Stimulated activated CD4-positive, alpha-beta T cell treated with anti-CD3 and anti-CD28 coated beads, Interleukin-4, amount 100 ng/mL, for 4 hours (primary cell): ENCODE data around the gene DNLZ.
"Not testable (repeated sequence)": the region's sequence is repeated elsewhere in the genome, so short reads cannot be mapped to it uniquely, and the experiment has no call there.

Experiments used
- DNase-seq, 2 experiments: peaks; one replicate each; pipeline ENCODE4 v3.0.0-alpha.2; 2020

The DNLZ gene

GRCh38 chr9:136358016-136358415 lies 5.5 kb downstream of the DNLZ start:
- no peak for DNase-seq

GRCh38 chr9:136357202-136357725 lies 6.3 kb downstream of the DNLZ start:
- no peak for DNase-seq

- DNase-seq = no peak
These were observed 7.7 kb downstream of the DNLZ start for GRCh38 chr9:136355616-136356557.

- no peak for DNase-seq
These were observed 8.9 kb downstream of the DNLZ start for GRCh38 chr9:136354592-136355085.

- DNase-seq = no peak
These were observed 9.6 kb downstream of the DNLZ start for GRCh38 chr9:136353757-136354488.

- no peak for DNase-seq
These were observed 10.5 kb downstream of the DNLZ start for GRCh38 chr9:136353088-136353487.

- peak in 1 of 2 experiments; percentile 36 for DNase-seq
These were observed 10.9 kb downstream of the DNLZ start for GRCh38 chr9:136352682-136353081.

- not testable (repeated sequence) for DNase-seq
These were observed 11.7 kb downstream of the DNLZ start for GRCh38 chr9:136351868-136352267.

- no peak for DNase-seq
These were observed 12.2 kb downstream of the DNLZ start for GRCh38 chr9:136351252-136351800.

- no peak for DNase-seq
These were observed 14.0 kb downstream of the DNLZ start for GRCh38 chr9:136349546-136349945.

- no peak for DNase-seq
These were observed 14.9 kb downstream of the DNLZ start for GRCh38 chr9:136348691-136349090.

GRCh38 chr9:136347472-136348256 lies 15.9 kb downstream of the DNLZ start:
- DNase-seq = no peak

- DNase-seq = no peak
These were observed 16.5 kb downstream of the DNLZ start for GRCh38 chr9:136346927-136347465.

- DNase-seq = no peak
These were observed 17.4 kb downstream of the DNLZ start for GRCh38 chr9:136346157-136346481.

- no peak for DNase-seq
These were observed 18.0 kb downstream of the DNLZ start for GRCh38 chr9:136345281-136346156.

GRCh38 chr9:136344544-136345280 lies 18.8 kb downstream of the DNLZ start:
- DNase-seq = no peak

GRCh38 chr9:136343884-136344269 lies 19.7 kb downstream of the DNLZ start:
- DNase-seq = no peak

- no peak for DNase-seq
These were observed 20.2 kb downstream of the DNLZ start for GRCh38 chr9:136343121-136343883.
